Lower leg skin (tissue), 4 donors: Measurements from ENCODE around the gene INHBE. TPM values are rescaled to one million over a fixed set of nuclear protein-coding genes. Genes with fewer than 3 reads are reported as not detected.
A peak's percentile ranks its signal among the peaks of the same experiment; 100 is the strongest.
"Not testable (repeated sequence)": the region's sequence is repeated elsewhere in the genome, so short reads cannot be mapped to it uniquely, and the experiment has no call there.

Experiments
- DNase-seq, 2 donors: peaks; one replicate each; pipeline ENCODE4 v3.0.0-alpha.2; 2019; ENCODE audit warnings: low spot score in 2 of 2
- H3K4me3 ChIP-seq: fragments of 200-600 bp; sonication (generic); 2 replicates; pipeline ENCODE4 v1.5.1; 2017; ENCODE audit warnings: mild to moderate bottlenecking, low read depth; ENCODE audit not compliant: poor library complexity, severe bottlenecking
- POLR2A ChIP-seq, 2 donors: fragments of 450-650 bp; IDR thresholded peaks; one replicate each; pipeline ENCODE4 v1.6.1; 2016 to 2017; ENCODE audit warnings: antibody characterized with exemption in 2 of 2, mild to moderate bottlenecking in 1 of 2, moderate library complexity in 1 of 2
- WGBS, 2 donors: methylation state at CpG; one replicate each; pipeline ENCODE4 v1.1.5; 2018; 5-methylcytosine and 5-hydroxymethylcytosine counted together
- intact Hi-C: fragments of 100-400 bp; cut with DNase I; formaldehyde crosslinking; loops from one replicate; pipeline ENCODE4 v1.15.0; 2023; ENCODE audit warnings: low total_unique reads
- total RNA-seq, 4 donors: library from RNA; depleted of rRNA; stranded (reverse); fragments of >200 nt; gene quantifications; one replicate each; pipeline ENCODE4 v1.1.0, GENCODE V29; 2016
- TF ChIP-seq, protein P1 (sequence below), 3 donors: fragments of 450-650 bp; IDR thresholded peaks; one replicate each; pipeline ENCODE4 v1.5.1; 2016; ENCODE audit warnings: antibody characterized with exemption in 3 of 3, mild to moderate bottlenecking in 3 of 3, moderate library complexity in 2 of 3

Gene INHBE
- total RNA-seq, 4 donors from 2014 or later, result not detected

GRCh38 chr12:57491393-57492280, 36.5 kb downstream of the INHBE start:
- TF ChIP-seq, protein P1, sequence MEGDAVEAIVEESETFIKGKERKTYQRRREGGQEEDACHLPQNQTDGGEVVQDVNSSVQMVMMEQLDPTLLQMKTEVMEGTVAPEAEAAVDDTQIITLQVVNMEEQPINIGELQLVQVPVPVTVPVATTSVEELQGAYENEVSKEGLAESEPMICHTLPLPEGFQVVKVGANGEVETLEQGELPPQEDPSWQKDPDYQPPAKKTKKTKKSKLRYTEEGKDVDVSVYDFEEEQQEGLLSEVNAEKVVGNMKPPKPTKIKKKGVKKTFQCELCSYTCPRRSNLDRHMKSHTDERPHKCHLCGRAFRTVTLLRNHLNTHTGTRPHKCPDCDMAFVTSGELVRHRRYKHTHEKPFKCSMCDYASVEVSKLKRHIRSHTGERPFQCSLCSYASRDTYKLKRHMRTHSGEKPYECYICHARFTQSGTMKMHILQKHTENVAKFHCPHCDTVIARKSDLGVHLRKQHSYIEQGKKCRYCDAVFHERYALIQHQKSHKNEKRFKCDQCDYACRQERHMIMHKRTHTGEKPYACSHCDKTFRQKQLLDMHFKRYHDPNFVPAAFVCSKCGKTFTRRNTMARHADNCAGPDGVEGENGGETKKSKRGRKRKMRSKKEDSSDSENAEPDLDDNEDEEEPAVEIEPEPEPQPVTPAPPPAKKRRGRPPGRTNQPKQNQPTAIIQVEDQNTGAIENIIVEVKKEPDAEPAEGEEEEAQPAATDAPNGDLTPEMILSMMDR (IDR thresholded peaks at IDR 0.05), result no peak
- TF ChIP-seq POLR2A (IDR thresholded peaks at IDR 0.05), result no peak
- H3K4me3 ChIP-seq, result no peak overlapping the region
- no peak for DNase-seq
- intact Hi-C loops, result no loop called here
- WGBS, 2 donors, result 91 to 93% methylated on average over 15 of the region's 15 CpGs

DNA sequence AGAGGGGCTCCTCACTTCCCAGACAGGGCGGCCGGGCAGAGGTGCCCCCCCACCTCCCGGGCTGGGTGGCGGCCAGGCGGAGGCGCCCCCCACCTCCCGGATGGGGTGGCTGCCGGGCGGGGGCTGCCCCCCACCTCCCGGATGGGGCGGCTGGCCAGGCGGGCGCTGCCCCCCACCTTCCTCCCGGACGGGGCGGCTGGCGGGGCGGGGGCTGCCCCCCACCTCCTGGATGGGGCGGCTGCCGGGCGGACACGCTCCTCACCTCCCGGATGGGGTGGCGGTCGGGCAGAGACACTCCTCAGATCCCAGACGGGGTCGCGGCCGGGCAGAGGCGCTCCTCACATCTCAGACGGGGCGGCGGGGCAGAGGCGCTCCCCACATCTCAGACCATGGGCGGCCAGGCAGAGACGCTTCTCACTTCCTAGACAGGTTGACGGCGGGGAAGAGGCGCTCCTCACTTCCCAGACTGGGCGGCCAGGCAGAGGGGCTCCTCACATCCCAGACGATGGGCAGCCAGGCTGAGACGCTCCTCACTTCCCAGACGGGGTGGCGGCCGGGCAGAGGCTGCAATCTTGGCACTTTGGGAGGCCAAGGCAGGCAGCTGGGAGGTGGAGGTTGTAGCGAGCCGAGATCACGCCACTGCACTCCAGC, 40.1 kb downstream of the INHBE start:
- WGBS, 2 donors, result 92 to 93% methylated on average over 12 to 39 of the region's 48 CpGs
- intact Hi-C loops, H3K4me3 ChIP-seq, DNase-seq: not testable (repeated sequence)

DNA sequence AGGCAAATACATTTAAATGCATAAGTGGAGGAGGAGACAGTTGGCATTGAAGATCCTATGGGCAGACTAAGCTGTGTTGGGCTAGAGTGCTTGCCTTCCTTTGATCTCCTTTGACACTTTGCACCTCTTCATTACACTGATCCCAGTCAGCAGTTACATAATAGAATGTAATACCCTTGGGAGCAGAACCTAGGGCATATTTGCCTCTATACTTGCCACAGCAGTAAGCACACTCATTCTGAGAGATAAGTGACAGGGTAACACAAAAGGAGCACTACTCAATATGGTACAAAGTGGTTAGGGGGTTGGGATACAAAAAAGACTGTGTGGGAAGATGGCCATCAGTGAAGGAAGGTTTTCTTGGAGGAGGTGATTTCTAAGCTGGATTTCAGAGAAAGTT, 41.7 kb downstream of the INHBE start:
- no peak for DNase-seq
- no peak for TF ChIP-seq POLR2A (IDR thresholded peaks at IDR 0.05)
- TF ChIP-seq, protein P1 (IDR thresholded peaks at IDR 0.05), result no peak
- intact Hi-C loops, result no loop called here
- H3K4me3 ChIP-seq, result no peak overlapping the region

GRCh38 chr12:57497223-57498131, 42.4 kb downstream of the INHBE start:
- intact Hi-C loops, result no loop called here
- H3K4me3 ChIP-seq, result no peak overlapping the region
- 92 to 95% methylated on average over 12 of the region's 12 CpGs for WGBS, 2 donors
- TF ChIP-seq, protein P1 (IDR thresholded peaks at IDR 0.05), result no peak
- TF ChIP-seq POLR2A (IDR thresholded peaks at IDR 0.05), result no peak
- DNase-seq, result no peak

DNA sequence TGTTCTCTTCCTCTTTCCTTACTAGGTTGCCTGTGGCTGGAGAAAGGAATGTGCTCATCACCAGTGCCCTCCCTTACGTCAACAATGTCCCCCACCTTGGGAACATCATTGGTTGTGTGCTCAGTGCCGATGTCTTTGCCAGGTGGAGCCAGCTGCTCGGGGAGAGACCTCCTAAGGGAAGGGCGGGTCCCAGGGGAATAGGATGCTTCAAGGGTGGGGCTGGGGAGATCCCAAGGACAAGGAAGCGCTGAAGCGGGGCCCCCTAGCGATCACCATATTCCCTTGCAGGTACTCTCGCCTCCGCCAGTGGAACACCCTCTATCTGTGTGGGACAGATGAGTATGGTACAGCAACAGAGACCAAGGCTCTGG, 43.0 kb downstream of the INHBE start:
- peak in 1 of 2 donors; percentile 61 for DNase-seq
- WGBS, 2 donors, result 86 to 94% methylated on average over 9 of the region's 9 CpGs
- TF ChIP-seq, protein P1 (IDR thresholded peaks at IDR 0.05), result no peak
- no peak for TF ChIP-seq POLR2A (IDR thresholded peaks at IDR 0.05)
- H3K4me3 ChIP-seq, result no peak overlapping the region
- intact Hi-C loops, result no loop called here

- H3K4me3 ChIP-seq, result no peak overlapping the region
- no peak for TF ChIP-seq POLR2A (IDR thresholded peaks at IDR 0.05)
- TF ChIP-seq, protein P1 (IDR thresholded peaks at IDR 0.05), result no peak
- 93 to 97% methylated on average over 4 of the region's 4 CpGs for WGBS, 2 donors
- DNase-seq, result no peak
- intact Hi-C loops, result no loop called here
Observed at GRCh38 chr12:57498571-57498970, 43.5 kb downstream of the INHBE start.
